Heart right ventricle (tissue), 16 donors: ENCODE results near the gene SMYD3. TPM values are rescaled to one million over a fixed set of nuclear protein-coding genes. Genes with fewer than 3 reads are reported as not detected.
A peak's percentile ranks its signal among the peaks of the same experiment; 100 is the strongest.
"Not testable (repeated sequence)": the region's sequence is repeated elsewhere in the genome, so short reads cannot be mapped to it uniquely, and the experiment has no call there.

ENCODE experiments used
- ATAC-seq, 8 donors: fragments of 200-7000 bp; cut with Tn5 transposase; one replicate each; pipeline ENCODE4 v1.9.1; 2020; ENCODE audit warnings: mild to moderate bottlenecking in 8 of 8, moderate library complexity in 8 of 8, moderate number of reproducible peaks in 1 of 8
- DNase-seq, 2 donors: peaks; one replicate each; pipeline ENCODE4 v3.0.0-alpha.2; 2020
- H3K27ac ChIP-seq, 10 donors: fragments of 200-600 bp; sonication (generic) in 2 of 10; one replicate each; pipeline versions ENCODE4 v1.5.0 to v1.8.0; 2020 to 2022; ENCODE audit warnings: mild to moderate bottlenecking in 3 of 10
- H3K27me3 ChIP-seq, 7 donors: fragments of 200-600 bp; one replicate each; pipeline ENCODE4 v1.8.0; 2021 to 2022; ENCODE audit warnings: mild to moderate bottlenecking in 2 of 7
- H3K36me3 ChIP-seq, 9 donors: fragments of 200-600 bp; sonication (generic) in 1 of 9; one replicate each; pipeline versions ENCODE4 v1.5.0 to v1.8.0; 2020 to 2022; ENCODE audit warnings: mild to moderate bottlenecking in 2 of 9
- H3K4me1 ChIP-seq, 9 donors: fragments of 200-600 bp; sonication (generic) in 1 of 9; one replicate each; pipeline versions ENCODE4 v1.5.0 to v1.8.0; 2020 to 2022; ENCODE audit warnings: mild to moderate bottlenecking in 4 of 9
- H3K4me3 ChIP-seq, 10 donors: fragments of 200-600 bp; sonication (generic) in 2 of 10; one replicate each; pipeline versions ENCODE4 v1.5.0 to v1.8.0; 2020 to 2022; ENCODE audit warnings: mild to moderate bottlenecking in 7 of 10, moderate library complexity in 2 of 10
- H3K9me3 ChIP-seq, 11 donors: fragments of 200-600 bp in 10 of 11; sonication (generic) in 2 of 11; one replicate each; pipeline versions ENCODE4 v1.5.0 to v1.8.0; 2013 to 2022; ENCODE audit warnings: mild to moderate bottlenecking in 2 of 11, control low read depth in 1 of 11, moderate library complexity in 1 of 11
- CTCF ChIP-seq, 9 donors: fragments of 200-600 bp; sonication (generic) in 2 of 9; IDR thresholded peaks; one replicate each; pipeline versions ENCODE4 v1.5.0 to v1.8.0; 2021 to 2022; ENCODE audit warnings: antibody characterized with exemption in 9 of 9, mild to moderate bottlenecking in 5 of 9, moderate library complexity in 1 of 9
- WGBS, 2 donors: extraction: QIAGEN DNeasy Blood & Tissue Kit; methylation state at CpG; one replicate each; pipeline ENCODE4 v1.1.7; 2013; ENCODE audit warnings: inconsistent platforms in 1 of 2; 5-methylcytosine and 5-hydroxymethylcytosine counted together
- intact Hi-C, 10 donors: fragments of 100-400 bp; cut with DNase I; formaldehyde crosslinking; loops; one replicate each; pipeline versions ENCODE4 v1.11.1 to v1.14.2; 2022
- polyA plus RNA-seq, 2 donors: library from polyadenylated mRNA; stranded (reverse); fragments of 200-250 nt; gene quantifications; one replicate each; pipeline ENCODE4 v1.2.3, GENCODE V29; 2013
- total RNA-seq, 10 donors: library from RNA; stranded (reverse); fragmentation: NEBNext Ultra II Directional in 3 of 10; extraction: Animal tissue kit (Norgen Biotek cat#: 25700) in 3 of 10; gene quantifications; one replicate each; pipeline versions ENCODE4 v1.2.1 to v1.2.4, GENCODE V29; 2021 to 2023
- donor health status: Arrhythmogenic right ventricular cardiomyopathy.
- donor health status: ischemic (EF 13 %, LVEDD 7.1; RV severe dilation, severe dysfunction).
- donor health status: healthy with polysubstance abuse.
- donor health status: DM: no; HTN: yes; CAD: no.
- donor health status: DM: no; HTN: no; CAD: no.
- donor health status: ischemic (EF 25% LVEDD 6.9; RV normal size, moderate dysfunction).
- donor health status: ischemic (EF 25% LVEDD 5.7; RV mildly dilated, moderate dysfunction).
- donor health status: healthy.
- donor health status: DM: yes; HTN: yes; CAD: no.
- donor health status: Ischemic cardiomyopathy.
- donor health status: ischemic (EF 35%, LVEDD 5.7; RV mildly dilated, moderate dysfunction).
- donor health status: nonischemic (EF 11% LVEDD 7.7; RV severe dilation, severe dysfunction).
- donor health status: DM: yes; HTN: yes; CAD: no.
- donor health status: PGD.
- donor health status: ischemic (EF 29% LVEDD 5.4; RV normal size, mild dysfunction).
- donor health status: nonischemic (EF 23%, LVEDD 6.1; RV moderate dilation, normal function).

Gene SMYD3
- total and polyA plus RNA-seq, 12 donors = 5.9 to 13.9 (median 8.1) TPM

- Histone ChIP-seq H3K27me3 (no peaks in the 10 kb centered on the region), H3K36me3 (no peaks in the 10 kb centered on the region), H3K4me1 (peaks cover 0 to 11% (median 0%) of the 10 kb centered on the region in 9 donors), H3K27ac (no peak overlapping the region), H3K9me3 (peaks cover 0 to 17% (median 7%) of the 10 kb centered on the region in 11 donors), H3K4me3 (no peak overlapping the region)
- no peak for TF ChIP-seq CTCF (IDR thresholded peaks at IDR 0.05)
- 97 to 98% methylated on average over 7 of the region's 7 CpGs for WGBS, 2 donors
- ATAC-seq = no peak
- intact Hi-C loops = no loop called here
- no peak for DNase-seq
These were observed 558.3 kb downstream of the SMYD3 start for GRCh38 chr1:245948786-245949185.

GRCh38 chr1:245946905-245947304, 560.2 kb downstream of the SMYD3 start:
- Histone ChIP-seq H3K27me3 (no peaks in the 10 kb centered on the region), H3K4me1 (no peaks in the 10 kb centered on the region), H3K36me3 (no peaks in the 10 kb centered on the region), H3K4me3 (peak overlapping the region in 2 of 10 donors; percentile 20 to 21), H3K27ac (peak overlapping the region in 1 of 10 donors; percentile 24), H3K9me3 (peaks cover 0 to 17% (median 7%) of the 10 kb centered on the region in 11 donors)
- 39 to 61% methylated on average over 10 of the region's 10 CpGs for WGBS, 2 donors
- no peak for TF ChIP-seq CTCF (IDR thresholded peaks at IDR 0.05)
- ATAC-seq (peak in 1 of 8 donors; percentile 20), DNase-seq (no peak)
- intact Hi-C loops = no loop called here

- 98 to 100% methylated on average over 1 of the region's 1 CpG for WGBS, 2 donors
- peaks cover 0 to 17% (median 7%) of the 10 kb centered on the region in 11 donors for H3K9me3 ChIP-seq
- H3K27ac ChIP-seq, H3K4me3 ChIP-seq, intact Hi-C loops, ATAC-seq, H3K4me1 ChIP-seq, H3K36me3 ChIP-seq, H3K27me3 ChIP-seq, DNase-seq: not testable (repeated sequence)
These were observed 561.9 kb downstream of the SMYD3 start for GRCh38 chr1:245945136-245945535.

GRCh38 chr1:245942856-245943255, 564.2 kb downstream of the SMYD3 start:
- H3K4me1 ChIP-seq = no peaks in the 10 kb centered on the region
- intact Hi-C loops = no loop called here
- no peak overlapping the region for H3K27ac ChIP-seq
- no peak for TF ChIP-seq CTCF (IDR thresholded peaks at IDR 0.05)
- peaks cover 0 to 17% (median 7%) of the 10 kb centered on the region in 11 donors for H3K9me3 ChIP-seq
- no peaks in the 10 kb centered on the region for H3K27me3 ChIP-seq
- DNase-seq (no peak), ATAC-seq (no peak)
- H3K36me3 ChIP-seq = no peaks in the 10 kb centered on the region
- no peak overlapping the region for H3K4me3 ChIP-seq
- WGBS, 2 donors = 86 to 91% methylated on average over 3 of the region's 3 CpGs

GRCh38 chr1:245941771-245942170, 565.3 kb downstream of the SMYD3 start:
- H3K27me3 ChIP-seq, H3K36me3 ChIP-seq, ATAC-seq, intact Hi-C loops, DNase-seq, H3K4me3 ChIP-seq, H3K4me1 ChIP-seq, H3K27ac ChIP-seq: not testable (repeated sequence)
- WGBS, 2 donors = 79 to 82% methylated on average over 1 of the region's 1 CpG
- H3K9me3 ChIP-seq = peaks cover 0 to 17% (median 7%) of the 10 kb centered on the region in 11 donors
